Measurements from ENCODE around the gene MIX23. TPM values are rescaled to one million over a fixed set of nuclear protein-coding genes. Genes with fewer than 3 reads are reported as not detected.

The MIX23 gene
- total RNA-seq, 2 donors from 2014 or later, result 17.6 to 36.6 TPM

DNA sequence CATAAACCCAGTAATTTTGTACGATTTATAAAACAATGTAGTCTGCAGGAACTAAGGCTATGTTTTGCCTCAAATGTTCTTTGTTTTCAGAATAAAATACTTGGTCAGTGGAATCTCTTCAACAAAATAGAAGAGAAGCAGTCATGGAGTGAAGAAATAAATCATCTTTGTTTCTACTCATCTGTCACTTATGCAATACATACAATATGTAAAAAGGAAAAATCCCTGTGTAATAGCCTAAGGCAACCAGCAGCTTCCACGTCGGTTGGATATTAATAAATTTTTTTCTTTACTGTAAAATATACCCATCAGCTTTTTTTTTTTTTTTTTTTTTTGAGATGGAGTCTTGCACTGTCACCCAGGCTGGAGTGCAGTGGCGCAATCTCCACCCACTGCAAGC, 38.1 kb upstream of the MIX23 start:
- Histone ChIP-seq H3K27ac (no peak overlapping the region), H3K36me3 (replicated peaks in 1 of 2; ENCODE audit: insufficient read depth in 1 of 2, low read depth in 2 of 2) (peaks cover 0 to 4% of the 10 kb centered on the region in 2 donors), H3K4me1 (peaks cover 12% of the 10 kb centered on the region), H3K9me3 (no peaks in the 10 kb centered on the region), H3K4me3 (no peak overlapping the region), H3K27me3 (no peaks in the 10 kb centered on the region)
- intact Hi-C loops (cut with DNase I), result no loop called here
- no peak for TF ChIP-seq POLR2A (IDR thresholded peaks at IDR 0.05)
- TF ChIP-seq, protein P1, sequence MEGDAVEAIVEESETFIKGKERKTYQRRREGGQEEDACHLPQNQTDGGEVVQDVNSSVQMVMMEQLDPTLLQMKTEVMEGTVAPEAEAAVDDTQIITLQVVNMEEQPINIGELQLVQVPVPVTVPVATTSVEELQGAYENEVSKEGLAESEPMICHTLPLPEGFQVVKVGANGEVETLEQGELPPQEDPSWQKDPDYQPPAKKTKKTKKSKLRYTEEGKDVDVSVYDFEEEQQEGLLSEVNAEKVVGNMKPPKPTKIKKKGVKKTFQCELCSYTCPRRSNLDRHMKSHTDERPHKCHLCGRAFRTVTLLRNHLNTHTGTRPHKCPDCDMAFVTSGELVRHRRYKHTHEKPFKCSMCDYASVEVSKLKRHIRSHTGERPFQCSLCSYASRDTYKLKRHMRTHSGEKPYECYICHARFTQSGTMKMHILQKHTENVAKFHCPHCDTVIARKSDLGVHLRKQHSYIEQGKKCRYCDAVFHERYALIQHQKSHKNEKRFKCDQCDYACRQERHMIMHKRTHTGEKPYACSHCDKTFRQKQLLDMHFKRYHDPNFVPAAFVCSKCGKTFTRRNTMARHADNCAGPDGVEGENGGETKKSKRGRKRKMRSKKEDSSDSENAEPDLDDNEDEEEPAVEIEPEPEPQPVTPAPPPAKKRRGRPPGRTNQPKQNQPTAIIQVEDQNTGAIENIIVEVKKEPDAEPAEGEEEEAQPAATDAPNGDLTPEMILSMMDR (IDR thresholded peaks at IDR 0.05), result no peak
- DNase-seq, result no peak
- 94 to 98% methylated on average over 4 of the region's 4 CpGs for WGBS, 2 donors
- ATAC-seq, result no peak

DNA sequence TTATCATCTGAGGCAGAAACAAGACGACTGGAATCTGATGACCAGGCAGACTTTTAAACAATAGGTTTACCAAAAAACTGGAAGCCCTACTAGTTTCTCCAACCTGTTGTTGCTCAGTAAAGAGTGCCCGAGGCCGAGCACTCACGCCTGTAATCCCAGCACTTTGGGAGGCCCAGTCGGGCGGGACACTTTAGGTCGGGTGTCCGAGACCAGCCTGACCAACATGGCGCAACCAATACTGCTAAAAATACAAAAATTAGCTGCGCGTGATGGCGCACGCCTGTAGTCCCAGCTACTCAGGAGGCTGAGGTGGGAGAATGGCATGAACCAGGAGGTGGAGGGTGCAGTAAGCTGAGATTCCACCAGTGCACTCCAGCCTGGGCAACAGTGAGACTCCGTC, 33.9 kb upstream of the MIX23 start:
- no peak for ATAC-seq
- H3K36me3 ChIP-seq (replicated peaks in 1 of 2; ENCODE audit: insufficient read depth in 1 of 2, low read depth in 2 of 2), result no peaks in the 10 kb centered on the region
- 22 to 27% methylated on average over 14 of the region's 14 CpGs for WGBS, 2 donors
- H3K27ac ChIP-seq, result peak overlapping the region; percentile 82 to 93 (median 91)
- no peaks in the 10 kb centered on the region for H3K9me3 ChIP-seq
- peaks cover 48% of the 10 kb centered on the region for H3K4me1 ChIP-seq
- peak; percentile 20 to 33 (median 26) for DNase-seq
- peak overlapping the region; percentile 24 to 36 for H3K4me3 ChIP-seq
- H3K27me3 ChIP-seq, result no peaks in the 10 kb centered on the region
- TF ChIP-seq, protein P1 (IDR thresholded peaks at IDR 0.05), result peak in 2 of 7 experiments; percentile 0 to 11
- TF ChIP-seq POLR2A (IDR thresholded peaks at IDR 0.05), result peak in 1 of 3 donors; percentile 3
- intact Hi-C loops (cut with DNase I), result no loop called here

DNA sequence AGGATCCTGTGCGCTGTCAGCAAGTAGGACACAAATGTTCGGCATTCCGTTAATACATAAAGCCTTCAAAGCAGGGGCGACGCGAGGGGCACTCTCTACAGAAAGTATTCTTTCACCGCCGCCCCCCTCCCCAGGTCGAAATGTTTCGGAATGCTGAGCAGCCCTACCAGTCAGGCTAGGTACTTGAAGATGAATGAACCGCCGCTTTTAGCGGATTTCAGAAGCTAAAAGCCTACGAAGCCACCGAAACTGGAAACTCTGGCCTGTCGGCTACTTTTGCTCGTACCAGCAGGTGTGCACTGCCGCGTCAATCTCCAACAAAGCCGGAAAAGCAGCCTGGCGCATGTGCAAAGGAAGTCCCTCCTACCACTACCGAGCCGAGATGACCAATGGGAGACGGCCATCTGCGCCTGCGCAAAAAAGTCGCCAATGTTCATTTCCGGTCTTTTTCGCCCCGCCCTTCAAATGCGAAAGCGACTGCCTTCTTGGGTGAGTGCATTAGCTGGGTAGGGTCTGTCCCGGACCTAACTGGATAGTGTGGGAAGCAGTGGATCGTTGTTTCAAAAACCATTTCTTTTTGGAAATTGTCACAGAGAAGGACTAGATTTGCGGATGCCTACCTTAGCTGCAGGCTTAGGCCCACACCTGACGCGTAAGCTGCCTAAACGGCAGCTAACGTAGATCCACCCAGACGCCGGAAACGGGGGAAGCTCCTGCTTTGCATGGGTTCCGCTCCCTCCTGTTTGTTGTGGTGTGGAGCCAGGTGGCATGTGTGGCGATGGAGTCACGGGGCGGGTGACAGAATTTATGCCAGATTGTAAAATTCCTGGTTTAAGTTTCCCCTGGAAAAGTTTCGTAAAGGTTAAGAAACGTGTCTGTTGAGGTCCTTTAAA, 33.0 kb upstream of the MIX23 start, which contains the start of gene WDR5B:
Gene WDR5B, minus strand, starts transcription at position 301 of the 893 bp plus-strand sequence. CDS start 534 bp downstream, outside the sequence.
- H3K36me3 ChIP-seq (replicated peaks in 1 of 2; ENCODE audit: insufficient read depth in 1 of 2, low read depth in 2 of 2), result no peaks in the 10 kb centered on the region
- H3K4me1 ChIP-seq, result peaks cover 55% of the 10 kb centered on the region
- DNase-seq (peak; percentile 99), ATAC-seq (peak; percentile 93)
- peak within 1 kb of the TSS; percentile 82 to 93 (median 91) for H3K27ac ChIP-seq
- no peaks in the 10 kb centered on the region for H3K9me3 ChIP-seq
- intact Hi-C loops (cut with DNase I), result no loop called here
- H3K27me3 ChIP-seq, result no peaks in the 10 kb centered on the region
- 0% methylated on average over 38 to 48 of the region's 48 CpGs for WGBS, 2 donors
- peak within 1 kb of the TSS; percentile 24 to 36 for H3K4me3 ChIP-seq
- TF ChIP-seq, protein P1 (IDR thresholded peaks at IDR 0.05), result peak in 4 of 7 experiments; percentile 17 to 23 (median 19)
- TF ChIP-seq POLR2A (IDR thresholded peaks at IDR 0.05), result peak; percentile 81 to 95 (median 94)

DNA sequence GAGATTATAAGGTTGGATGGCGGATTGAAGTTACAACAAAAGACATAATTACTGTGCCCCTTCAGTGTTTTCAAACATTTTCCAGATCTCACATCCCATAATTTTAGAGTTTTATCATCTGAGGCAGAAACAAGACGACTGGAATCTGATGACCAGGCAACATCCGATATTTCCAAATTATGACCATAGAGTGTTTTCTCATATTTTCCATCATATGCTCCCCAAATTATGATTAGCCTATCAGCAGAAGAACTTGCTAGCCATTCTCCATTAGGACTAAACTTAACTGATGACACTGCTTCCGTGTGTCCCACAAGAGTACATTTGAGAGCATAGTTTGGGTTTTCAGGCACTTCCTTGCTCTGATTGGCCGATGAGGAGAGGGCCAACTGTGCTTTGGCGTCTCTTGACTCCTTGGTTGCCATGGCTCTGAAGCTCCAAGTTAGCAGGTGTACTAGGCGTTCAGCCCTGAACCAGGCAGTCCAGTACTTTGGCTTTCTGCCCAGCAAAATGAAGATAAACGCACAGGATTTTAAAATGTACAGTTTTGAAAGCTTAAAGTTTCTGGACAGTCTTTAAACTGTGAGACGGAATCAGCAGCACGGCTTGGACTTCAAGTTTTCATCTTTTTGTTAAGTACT, 32.2 kb upstream of the MIX23 start:
- ATAC-seq (peak; percentile 69), DNase-seq (peak; percentile 67 to 87 (median 76))
- intact Hi-C loops (cut with DNase I), result no loop called here
- peak overlapping the region; percentile 82 to 93 (median 91) for H3K27ac ChIP-seq
- H3K27me3 ChIP-seq, result no peaks in the 10 kb centered on the region
- TF ChIP-seq POLR2A (IDR thresholded peaks at IDR 0.05), result no peak
- TF ChIP-seq, protein P1 (IDR thresholded peaks at IDR 0.05), result no peak
- no peaks in the 10 kb centered on the region for H3K36me3 ChIP-seq (replicated peaks in 1 of 2; ENCODE audit: insufficient read depth in 1 of 2, low read depth in 2 of 2)
- peak overlapping the region; percentile 24 to 36 for H3K4me3 ChIP-seq
- no peaks in the 10 kb centered on the region for H3K9me3 ChIP-seq
- H3K4me1 ChIP-seq, result peaks cover 55% of the 10 kb centered on the region
- 10 to 17% methylated on average over 10 of the region's 10 CpGs for WGBS, 2 donors

Measured in body of pancreas (tissue), 4 donors.